ENCODE measurements around the gene PANX1.

PANX1 gene

GRCh38 chr11:94129512-94130297 is 1.1 kb downstream of the PANX1 start:
- DNase-seq (ENCODE audit: low read depth in 3 of 3) = no peak

GRCh38 chr11:94130298-94131046 is 1.8 kb downstream of the PANX1 start:
- no peak for DNase-seq (ENCODE audit: low read depth in 3 of 3)

GRCh38 chr11:94131047-94131717 is 2.5 kb downstream of the PANX1 start:
- no peak for DNase-seq (ENCODE audit: low read depth in 3 of 3)

GRCh38 chr11:94131718-94132115 is 3.1 kb downstream of the PANX1 start:
- no peak for DNase-seq (ENCODE audit: low read depth in 3 of 3)

- no peak for DNase-seq (ENCODE audit: low read depth in 3 of 3)
These were observed 3.5 kb downstream of the PANX1 start for GRCh38 chr11:94132152-94132558.

- no peak for DNase-seq (ENCODE audit: low read depth in 3 of 3)
These were observed 4.3 kb downstream of the PANX1 start for GRCh38 chr11:94132823-94133408.

GRCh38 chr11:94133752-94134151 is 5.1 kb downstream of the PANX1 start:
- DNase-seq (ENCODE audit: low read depth in 3 of 3) = no peak

GRCh38 chr11:94134651-94135512 is 6.2 kb downstream of the PANX1 start:
- DNase-seq (ENCODE audit: low read depth in 3 of 3) = peak in 1 of 3 experiments; percentile 44

GRCh38 chr11:94139416-94139815 is 10.8 kb downstream of the PANX1 start:
- DNase-seq (ENCODE audit: low read depth in 3 of 3) = no peak

- DNase-seq (ENCODE audit: low read depth in 3 of 3) = no peak
These were observed 11.6 kb downstream of the PANX1 start for GRCh38 chr11:94140154-94140655.

- DNase-seq (ENCODE audit: low read depth in 3 of 3) = no peak
These were observed 13.1 kb downstream of the PANX1 start for GRCh38 chr11:94141511-94142307.

GRCh38 chr11:94142308-94143281 is 14.0 kb downstream of the PANX1 start:
- no peak for DNase-seq (ENCODE audit: low read depth in 3 of 3)

GRCh38 chr11:94144216-94144615 is 15.6 kb downstream of the PANX1 start:
- no peak for DNase-seq (ENCODE audit: low read depth in 3 of 3)

GRCh38 chr11:94144664-94145063 is 16.0 kb downstream of the PANX1 start:
- DNase-seq (ENCODE audit: low read depth in 3 of 3) = no peak

- no peak for DNase-seq (ENCODE audit: low read depth in 3 of 3)
These were observed 16.8 kb downstream of the PANX1 start for GRCh38 chr11:94145431-94145830.

- no peak for DNase-seq (ENCODE audit: low read depth in 3 of 3)
These were observed 17.3 kb downstream of the PANX1 start for GRCh38 chr11:94145916-94146315.

- peak in 1 of 3 experiments; percentile 37 for DNase-seq (ENCODE audit: low read depth in 3 of 3)
These were observed 18.8 kb downstream of the PANX1 start for GRCh38 chr11:94147433-94147845.

GRCh38 chr11:94148189-94148588 is 19.5 kb downstream of the PANX1 start:
- no peak for DNase-seq (ENCODE audit: low read depth in 3 of 3)

- DNase-seq (ENCODE audit: low read depth in 3 of 3) = no peak
These were observed 20.9 kb downstream of the PANX1 start for GRCh38 chr11:94149431-94150017.

Data from stimulated activated CD4-positive, alpha-beta T cell treated with anti-CD3 and anti-CD28 coated beads, TNF-alpha, amount 100 ng/mL, for 24 hours (primary cell).